ENCODE measurements around the gene FXYD2.

The FXYD2 gene

DNA sequence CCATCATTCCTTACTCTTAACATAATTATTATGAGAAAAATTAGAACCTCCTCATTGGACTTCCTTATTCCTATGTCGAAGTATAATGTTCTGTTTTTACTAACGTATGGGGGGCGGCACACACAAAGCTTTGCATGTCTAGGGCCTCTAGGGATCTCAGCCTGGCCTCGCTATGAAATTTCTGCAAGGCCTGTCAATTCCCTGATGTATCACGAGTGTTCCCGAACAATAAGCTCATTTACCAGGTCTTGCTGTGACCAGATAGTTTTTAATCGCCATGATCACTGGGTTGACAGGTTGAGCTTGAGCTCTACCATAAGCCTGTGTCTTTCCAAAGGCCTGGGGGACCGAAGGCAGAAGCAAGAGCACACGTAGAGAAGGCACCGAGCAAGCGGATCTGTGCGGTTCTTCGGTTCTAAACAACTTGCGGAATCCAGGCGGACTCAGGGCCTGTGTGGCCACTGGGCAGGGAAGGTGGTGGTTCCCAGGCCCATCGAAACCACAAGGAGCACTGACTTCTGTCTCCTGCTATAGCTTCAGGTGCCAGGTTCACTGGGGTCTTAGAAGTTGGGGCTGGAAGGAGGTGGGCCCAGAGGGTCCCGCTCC is 10.4 kb upstream of the FXYD2 start:
- H3K36me3 ChIP-seq (ENCODE audit: control insufficient read depth in 1 of 2, insufficient read depth in 2 of 2, low read length in 2 of 2) = no peaks in the 10 kb centered on the region
- peaks cover 27 to 31% of the 10 kb centered on the region in 2 donors for H3K4me1 ChIP-seq (ENCODE audit: control insufficient read depth in 1 of 2, insufficient read depth in 2 of 2, low read length in 2 of 2)
- peaks cover 0 to 1% of the 10 kb centered on the region in 2 donors for H3K27me3 ChIP-seq (ENCODE audit: control insufficient read depth in 1 of 2, insufficient read depth in 2 of 2, low read length in 2 of 2)
- H3K4me3 ChIP-seq (ENCODE audit: low read depth in 1 of 2, low read length in 2 of 2) = no peak overlapping the region
- H3K9ac ChIP-seq (ENCODE audit: low read depth in 1 of 2, low read length in 2 of 2) = no peak overlapping the region
- no peak overlapping the region for H3K27ac ChIP-seq (ENCODE audit: low read depth, low read length)
- no peaks in the 10 kb centered on the region for H3K9me3 ChIP-seq (ENCODE audit: control insufficient read depth in 1 of 2, low read length in 2 of 2)

DNA sequence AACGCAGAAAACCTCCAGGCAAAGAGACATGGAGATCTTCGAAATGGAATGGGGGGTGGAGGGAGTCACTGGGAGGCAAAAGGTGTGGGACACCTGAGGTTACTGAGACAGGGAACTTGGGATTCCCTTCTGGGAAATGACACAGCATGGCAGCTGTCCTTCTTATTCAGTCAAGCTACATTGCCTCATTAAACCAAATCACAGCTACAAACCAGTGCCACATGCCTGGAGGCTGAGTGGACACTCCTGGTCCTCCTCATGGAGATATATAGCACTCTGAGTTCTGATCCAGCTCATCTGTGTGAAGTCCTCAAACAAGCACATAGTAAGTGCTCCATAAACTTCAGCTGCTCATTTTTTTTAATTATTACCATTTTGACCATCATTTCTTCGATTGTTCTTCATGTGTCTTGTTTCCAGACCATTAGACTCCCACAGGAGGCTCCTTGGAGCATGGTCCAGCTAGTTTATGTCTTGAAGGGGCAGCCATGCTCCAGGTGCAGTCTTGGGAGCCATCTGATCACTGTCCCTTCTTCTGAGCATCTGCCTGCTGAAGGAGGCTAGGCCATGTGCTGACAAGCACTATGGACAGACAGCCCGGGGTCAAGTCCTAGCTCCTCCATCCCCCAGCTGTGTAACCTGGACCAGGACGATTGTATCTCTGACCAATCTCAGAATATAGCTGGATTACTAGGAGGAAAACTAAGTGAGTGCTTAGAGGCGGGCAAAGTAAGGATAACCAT is 9.7 kb upstream of the FXYD2 start:
- H3K4me3 ChIP-seq (ENCODE audit: low read depth in 1 of 2, low read length in 2 of 2) = no peak overlapping the region
- H3K36me3 ChIP-seq (ENCODE audit: control insufficient read depth in 1 of 2, insufficient read depth in 2 of 2, low read length in 2 of 2) = no peaks in the 10 kb centered on the region
- peaks cover 28% of the 10 kb centered on the region in 2 donors for H3K4me1 ChIP-seq (ENCODE audit: control insufficient read depth in 1 of 2, insufficient read depth in 2 of 2, low read length in 2 of 2)
- H3K9ac ChIP-seq (ENCODE audit: low read depth in 1 of 2, low read length in 2 of 2) = peak overlapping the region in 1 of 2 donors; percentile 40
- H3K9me3 ChIP-seq (ENCODE audit: control insufficient read depth in 1 of 2, low read length in 2 of 2) = no peaks in the 10 kb centered on the region
- peak overlapping the region; percentile 64 for H3K27ac ChIP-seq (ENCODE audit: low read depth, low read length)
- no peaks in the 10 kb centered on the region for H3K27me3 ChIP-seq (ENCODE audit: control insufficient read depth in 1 of 2, insufficient read depth in 2 of 2, low read length in 2 of 2)

DNA sequence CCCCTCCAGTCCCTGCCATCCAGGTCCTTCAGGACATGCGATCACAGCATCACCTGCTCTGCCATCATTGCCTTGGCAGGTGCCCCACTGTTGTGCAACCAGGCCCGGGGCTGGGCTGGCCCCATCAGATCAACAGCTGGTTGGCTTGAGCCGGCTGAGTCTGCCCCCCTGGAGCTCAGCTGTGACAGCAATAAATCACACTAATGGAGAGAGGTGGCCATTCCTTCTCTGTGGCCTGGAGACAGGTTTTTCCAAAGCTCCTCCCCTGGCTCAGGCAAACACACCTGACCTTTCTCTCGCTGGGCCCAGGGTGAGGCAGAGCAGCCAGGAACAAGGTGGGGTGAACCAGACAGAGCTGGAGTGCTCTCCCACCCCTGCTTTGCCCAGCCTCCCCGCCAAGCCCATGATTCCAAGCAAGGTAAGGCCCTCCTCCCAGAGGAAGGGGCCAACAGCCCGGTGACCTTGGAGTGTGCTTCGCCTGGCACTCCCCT is 8.9 kb upstream of the FXYD2 start:
- no peaks in the 10 kb centered on the region for H3K27me3 ChIP-seq (ENCODE audit: control insufficient read depth in 1 of 2, insufficient read depth in 2 of 2, low read length in 2 of 2)
- H3K9ac ChIP-seq (ENCODE audit: low read depth in 1 of 2, low read length in 2 of 2) = peak overlapping the region in 1 of 2 donors; percentile 40
- peak overlapping the region; percentile 64 for H3K27ac ChIP-seq (ENCODE audit: low read depth, low read length)
- H3K4me1 ChIP-seq (ENCODE audit: control insufficient read depth in 1 of 2, insufficient read depth in 2 of 2, low read length in 2 of 2) = peaks cover 27 to 36% of the 10 kb centered on the region in 2 donors
- no peak overlapping the region for H3K4me3 ChIP-seq (ENCODE audit: low read depth in 1 of 2, low read length in 2 of 2)
- no peaks in the 10 kb centered on the region for H3K9me3 ChIP-seq (ENCODE audit: control insufficient read depth in 1 of 2, low read length in 2 of 2)
- H3K36me3 ChIP-seq (ENCODE audit: control insufficient read depth in 1 of 2, insufficient read depth in 2 of 2, low read length in 2 of 2) = no peaks in the 10 kb centered on the region

DNA sequence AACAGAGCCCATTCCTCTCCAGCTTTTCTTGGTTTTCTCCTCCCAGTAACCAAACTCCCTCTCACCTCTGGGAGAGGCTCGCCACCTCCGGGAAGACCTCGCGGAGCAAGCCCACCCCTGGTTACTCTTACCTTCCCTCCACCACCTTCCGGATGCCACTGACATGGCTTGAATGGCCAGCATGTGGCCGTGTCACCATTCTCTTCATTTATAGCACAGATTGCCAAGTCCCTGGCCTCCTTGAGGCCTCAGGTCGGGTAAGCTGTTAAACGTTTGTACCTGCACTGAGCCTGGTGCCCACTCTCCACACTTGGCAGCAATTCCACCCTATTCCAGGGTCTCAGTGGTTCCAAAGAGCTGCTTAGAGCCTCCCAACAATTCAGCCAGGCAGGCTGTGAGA is 8.0 kb upstream of the FXYD2 start:
- Histone ChIP-seq H3K4me1 (ENCODE audit: control insufficient read depth in 1 of 2, insufficient read depth in 2 of 2, low read length in 2 of 2) (peaks cover 26 to 32% of the 10 kb centered on the region in 2 donors), H3K27me3 (ENCODE audit: control insufficient read depth in 1 of 2, insufficient read depth in 2 of 2, low read length in 2 of 2) (no peaks in the 10 kb centered on the region), H3K36me3 (ENCODE audit: control insufficient read depth in 1 of 2, insufficient read depth in 2 of 2, low read length in 2 of 2) (no peaks in the 10 kb centered on the region), H3K27ac (ENCODE audit: low read depth, low read length) (peak overlapping the region; percentile 30), H3K9ac (ENCODE audit: low read depth in 1 of 2, low read length in 2 of 2) (peak overlapping the region in 1 of 2 donors; percentile 5), H3K9me3 (ENCODE audit: control insufficient read depth in 1 of 2, low read length in 2 of 2) (no peaks in the 10 kb centered on the region), H3K4me3 (ENCODE audit: low read depth in 1 of 2, low read length in 2 of 2) (no peak overlapping the region)

DNA sequence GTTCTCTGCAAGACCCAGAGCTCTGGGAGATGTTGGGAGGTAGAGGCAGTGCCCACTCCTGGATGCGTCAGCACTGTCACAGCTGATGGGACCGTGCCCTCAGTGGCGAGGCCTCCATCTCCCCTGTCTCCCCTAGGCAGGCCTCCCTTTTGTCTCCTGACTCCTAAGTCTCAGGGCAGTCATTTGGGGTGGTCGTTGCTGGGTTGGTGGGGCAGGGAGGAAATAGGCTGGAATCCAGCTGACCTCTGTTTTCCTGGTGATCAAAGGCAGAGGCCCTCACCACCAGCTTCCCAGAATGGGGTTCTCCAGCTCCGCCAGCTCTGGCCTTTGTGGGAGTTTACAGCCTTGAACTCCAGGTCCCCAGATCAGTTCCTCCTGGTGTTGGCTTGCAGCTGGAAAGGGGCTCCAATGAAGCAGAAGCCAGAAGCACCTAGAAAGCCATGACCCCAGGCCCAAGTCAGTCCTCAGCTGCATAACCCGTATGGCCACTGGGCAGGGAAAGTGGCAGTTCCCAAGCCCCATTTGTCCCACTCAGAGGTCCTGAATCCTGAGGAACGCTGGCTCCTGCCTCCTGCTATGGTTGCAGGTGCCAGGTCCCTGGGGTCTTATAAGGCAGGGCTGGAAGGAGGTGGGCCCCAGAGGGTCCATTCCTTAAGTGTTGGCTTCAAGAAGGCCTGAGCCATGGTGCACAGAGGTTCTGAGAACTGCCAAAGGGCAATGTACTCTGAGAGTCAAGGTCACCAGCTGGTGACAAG is 7.3 kb upstream of the FXYD2 start:
- Histone ChIP-seq H3K4me1 (ENCODE audit: control insufficient read depth in 1 of 2, insufficient read depth in 2 of 2, low read length in 2 of 2) (peaks cover 20 to 30% of the 10 kb centered on the region in 2 donors), H3K9me3 (ENCODE audit: control insufficient read depth in 1 of 2, low read length in 2 of 2) (no peaks in the 10 kb centered on the region), H3K4me3 (ENCODE audit: low read depth in 1 of 2, low read length in 2 of 2) (no peak overlapping the region), H3K36me3 (ENCODE audit: control insufficient read depth in 1 of 2, insufficient read depth in 2 of 2, low read length in 2 of 2) (no peaks in the 10 kb centered on the region), H3K27me3 (ENCODE audit: control insufficient read depth in 1 of 2, insufficient read depth in 2 of 2, low read length in 2 of 2) (no peaks in the 10 kb centered on the region), H3K9ac (ENCODE audit: low read depth in 1 of 2, low read length in 2 of 2) (no peak overlapping the region), H3K27ac (ENCODE audit: low read depth, low read length) (no peak overlapping the region)

DNA sequence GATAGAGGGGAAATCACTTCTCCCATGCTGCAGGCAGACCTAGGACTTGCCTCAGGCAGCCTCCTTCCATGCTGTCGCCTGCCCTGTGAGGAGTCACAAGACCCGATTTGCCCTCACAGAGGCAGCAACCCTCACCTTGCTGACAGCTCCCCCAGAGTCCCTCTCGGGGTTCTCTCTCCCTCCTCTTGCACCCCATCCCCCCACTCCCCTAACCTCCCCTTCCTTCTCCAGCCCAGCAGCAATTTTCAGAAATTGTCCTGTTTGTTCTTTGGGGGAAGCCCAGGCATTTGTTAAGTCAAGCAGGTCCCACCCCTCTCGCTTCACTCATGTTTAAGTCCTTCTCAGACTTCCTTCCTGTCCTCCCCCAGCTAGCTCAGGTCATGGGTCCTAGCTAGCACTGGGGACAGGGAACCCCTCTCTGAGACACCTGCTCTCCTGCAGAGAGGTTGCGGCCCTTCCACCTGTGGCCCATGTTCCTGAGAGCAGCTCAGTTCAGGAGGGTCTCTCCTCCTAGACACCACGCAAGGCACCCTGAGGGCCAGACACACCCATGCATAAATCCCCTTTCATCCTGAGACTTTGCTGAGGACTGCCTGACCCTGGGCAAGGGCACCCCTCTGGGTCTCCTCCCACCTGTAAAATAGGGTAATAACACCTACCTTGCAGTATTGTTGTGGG is 6.3 kb upstream of the FXYD2 start:
- Histone ChIP-seq H3K27ac (ENCODE audit: low read depth, low read length) (peak overlapping the region; percentile 29), H3K9me3 (ENCODE audit: control insufficient read depth in 1 of 2, low read length in 2 of 2) (no peaks in the 10 kb centered on the region), H3K27me3 (ENCODE audit: control insufficient read depth in 1 of 2, insufficient read depth in 2 of 2, low read length in 2 of 2) (no peaks in the 10 kb centered on the region), H3K36me3 (ENCODE audit: control insufficient read depth in 1 of 2, insufficient read depth in 2 of 2, low read length in 2 of 2) (no peaks in the 10 kb centered on the region), H3K9ac (ENCODE audit: low read depth in 1 of 2, low read length in 2 of 2) (no peak overlapping the region), H3K4me3 (ENCODE audit: low read depth in 1 of 2, low read length in 2 of 2) (no peak overlapping the region), H3K4me1 (ENCODE audit: control insufficient read depth in 1 of 2, insufficient read depth in 2 of 2, low read length in 2 of 2) (peaks cover 18 to 30% of the 10 kb centered on the region in 2 donors)

DNA sequence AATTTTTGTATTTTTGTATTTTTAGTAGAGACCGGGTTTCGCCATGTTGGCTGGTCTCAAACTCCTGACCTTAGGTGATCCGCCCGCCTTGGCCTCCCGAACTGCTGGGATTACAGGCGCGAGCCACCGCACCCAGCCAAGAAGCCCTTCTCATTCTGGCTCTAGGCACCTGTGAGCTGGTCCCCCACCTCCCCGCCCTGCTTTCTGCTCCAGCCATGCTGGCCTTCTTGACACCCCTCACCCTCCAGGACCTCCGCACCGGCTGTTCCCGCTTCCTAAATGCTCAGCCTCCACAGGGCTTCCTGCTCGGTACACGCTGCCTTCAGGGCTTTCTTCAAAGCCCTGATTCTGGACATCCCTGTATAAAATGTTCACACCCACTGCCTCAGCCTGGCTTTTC is 5.5 kb upstream of the FXYD2 start:
- Histone ChIP-seq H3K36me3 (ENCODE audit: control insufficient read depth in 1 of 2, insufficient read depth in 2 of 2, low read length in 2 of 2) (no peaks in the 10 kb centered on the region), H3K4me1 (ENCODE audit: control insufficient read depth in 1 of 2, insufficient read depth in 2 of 2, low read length in 2 of 2) (peaks cover 23 to 32% of the 10 kb centered on the region in 2 donors), H3K4me3 (ENCODE audit: low read depth in 1 of 2, low read length in 2 of 2) (no peak overlapping the region), H3K9me3 (ENCODE audit: control insufficient read depth in 1 of 2, low read length in 2 of 2) (no peaks in the 10 kb centered on the region), H3K9ac (ENCODE audit: low read depth in 1 of 2, low read length in 2 of 2) (no peak overlapping the region), H3K27ac (ENCODE audit: low read depth, low read length) (no peak overlapping the region), H3K27me3 (ENCODE audit: control insufficient read depth in 1 of 2, insufficient read depth in 2 of 2, low read length in 2 of 2) (no peaks in the 10 kb centered on the region)

DNA sequence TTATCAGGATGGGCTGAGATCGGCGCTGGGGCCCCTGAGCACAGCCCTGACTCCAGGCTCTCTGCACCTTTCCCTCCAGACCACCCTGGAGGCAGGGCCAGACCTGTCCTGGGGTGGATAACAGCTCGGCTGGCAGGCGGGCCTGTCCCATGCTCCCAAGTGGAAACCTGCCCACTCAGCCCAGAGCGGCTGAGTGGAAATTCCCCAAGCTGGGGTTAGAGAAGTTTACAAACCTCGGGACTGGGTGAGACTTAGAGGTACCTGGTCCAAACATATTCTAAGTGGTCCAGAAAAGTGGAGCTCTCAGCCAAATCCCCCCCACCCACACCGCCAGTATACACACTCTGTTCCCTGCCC is 4.8 kb upstream of the FXYD2 start:
- Histone ChIP-seq H3K4me3 (ENCODE audit: low read depth in 1 of 2, low read length in 2 of 2) (no peak overlapping the region), H3K9me3 (ENCODE audit: control insufficient read depth in 1 of 2, low read length in 2 of 2) (no peaks in the 10 kb centered on the region), H3K9ac (ENCODE audit: low read depth in 1 of 2, low read length in 2 of 2) (no peak overlapping the region), H3K27me3 (ENCODE audit: control insufficient read depth in 1 of 2, insufficient read depth in 2 of 2, low read length in 2 of 2) (no peaks in the 10 kb centered on the region), H3K4me1 (ENCODE audit: control insufficient read depth in 1 of 2, insufficient read depth in 2 of 2, low read length in 2 of 2) (peaks cover 28 to 39% of the 10 kb centered on the region in 2 donors), H3K27ac (ENCODE audit: low read depth, low read length) (peak overlapping the region; percentile 48), H3K36me3 (ENCODE audit: control insufficient read depth in 1 of 2, insufficient read depth in 2 of 2, low read length in 2 of 2) (no peaks in the 10 kb centered on the region)

DNA sequence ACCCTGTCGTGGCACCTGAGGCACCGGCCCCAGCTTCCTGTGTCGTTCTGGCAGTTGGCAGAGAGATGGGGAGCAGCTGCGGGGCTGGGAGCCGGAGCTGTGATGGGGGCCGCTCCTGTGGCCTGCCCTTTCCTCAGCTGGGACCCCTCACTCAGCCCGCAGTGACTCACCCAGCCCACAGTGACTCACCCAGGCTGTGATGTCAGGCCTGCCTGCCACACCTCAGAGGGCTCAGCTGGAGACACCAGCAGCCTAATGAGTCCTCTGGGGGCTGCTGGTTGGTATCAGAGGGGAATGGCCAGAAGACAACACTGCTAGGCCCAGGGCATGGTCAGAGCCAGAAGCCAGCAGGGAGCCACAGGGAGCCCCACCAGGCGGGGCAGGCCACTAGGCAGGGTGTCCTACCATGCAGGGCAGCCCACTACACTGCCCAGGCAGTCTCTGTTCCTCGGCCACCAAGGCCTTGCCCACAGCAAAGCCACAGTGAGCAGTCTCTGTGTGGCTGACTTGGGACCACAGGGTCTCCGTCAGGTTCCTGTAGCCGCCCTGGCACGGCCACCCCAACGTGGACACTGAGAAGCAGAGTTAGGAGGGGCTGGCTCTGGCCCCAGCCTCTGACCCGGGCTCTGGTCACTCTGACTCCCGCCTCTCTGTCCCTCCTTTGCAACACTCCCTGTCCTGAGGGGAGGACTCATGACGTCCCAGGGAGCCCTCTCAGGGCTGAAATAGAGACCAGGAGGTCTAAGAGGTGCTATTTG is 4.2 kb upstream of the FXYD2 start:
- Histone ChIP-seq H3K36me3 (ENCODE audit: control insufficient read depth in 1 of 2, insufficient read depth in 2 of 2, low read length in 2 of 2) (no peaks in the 10 kb centered on the region), H3K27me3 (ENCODE audit: control insufficient read depth in 1 of 2, insufficient read depth in 2 of 2, low read length in 2 of 2) (no peaks in the 10 kb centered on the region), H3K4me1 (ENCODE audit: control insufficient read depth in 1 of 2, insufficient read depth in 2 of 2, low read length in 2 of 2) (peaks cover 28 to 38% of the 10 kb centered on the region in 2 donors), H3K9me3 (ENCODE audit: control insufficient read depth in 1 of 2, low read length in 2 of 2) (no peaks in the 10 kb centered on the region), H3K4me3 (ENCODE audit: low read depth in 1 of 2, low read length in 2 of 2) (no peak overlapping the region), H3K27ac (ENCODE audit: low read depth, low read length) (peak overlapping the region; percentile 60), H3K9ac (ENCODE audit: low read depth in 1 of 2, low read length in 2 of 2) (no peak overlapping the region)

Data from duodenal mucosa (tissue), 2 donors.